GM19468 (cell line): Measurements from ENCODE around the gene HDAC4.

Experiments
- ATAC-seq: cut with Tn5 transposase; IDR thresholded peaks from one replicate; pipeline ENCODE4 v1.9.1; 2021; ENCODE audit warnings: mild to moderate bottlenecking, moderate library complexity, moderate number of reproducible peaks; ENCODE audit not compliant: unreplicated experiment; ENCODE audit errors: extremely low read depth

The HDAC4 gene

GRCh38 chr2:239355139-239355538 is 45.7 kb downstream of the HDAC4 start:
- no peak for ATAC-seq

GRCh38 chr2:239354791-239355136 is 46.1 kb downstream of the HDAC4 start:
- ATAC-seq = no peak

GRCh38 chr2:239354132-239354790 is 46.6 kb downstream of the HDAC4 start:
- ATAC-seq = no peak

- ATAC-seq = no peak
Measured at GRCh38 chr2:239353692-239354091, 47.1 kb downstream of the HDAC4 start.

GRCh38 chr2:239351687-239352086 is 49.1 kb downstream of the HDAC4 start:
- ATAC-seq = no peak

GRCh38 chr2:239349453-239350135 is 51.2 kb downstream of the HDAC4 start:
- ATAC-seq = no peak

- ATAC-seq = no peak
Measured at GRCh38 chr2:239348563-239349452, 52.0 kb downstream of the HDAC4 start.

GRCh38 chr2:239346676-239347075 is 54.1 kb downstream of the HDAC4 start:
- ATAC-seq = no peak

- no peak for ATAC-seq
Measured at GRCh38 chr2:239345251-239345650, 55.6 kb downstream of the HDAC4 start.

- ATAC-seq = no peak
Measured at GRCh38 chr2:239344857-239345216, 56.0 kb downstream of the HDAC4 start.

- no peak for ATAC-seq
Measured at GRCh38 chr2:239343946-239344856, 56.6 kb downstream of the HDAC4 start.

- ATAC-seq = no peak
Measured at GRCh38 chr2:239343460-239343859, 57.4 kb downstream of the HDAC4 start.

- ATAC-seq = no peak
Measured at GRCh38 chr2:239341840-239342239, 59.0 kb downstream of the HDAC4 start.

GRCh38 chr2:239341146-239341732 is 59.6 kb downstream of the HDAC4 start:
- ATAC-seq = no peak

- no peak for ATAC-seq
Measured at GRCh38 chr2:239339726-239340601, 60.9 kb downstream of the HDAC4 start.

GRCh38 chr2:239339241-239339640 is 61.6 kb downstream of the HDAC4 start:
- no peak for ATAC-seq

- ATAC-seq = no peak
Measured at GRCh38 chr2:239337877-239338484, 62.8 kb downstream of the HDAC4 start.

- no peak for ATAC-seq
Measured at GRCh38 chr2:239337122-239337876, 63.5 kb downstream of the HDAC4 start.
